HepG2 (cell line): Measurements from ENCODE around the gene WDR11. TPM values are rescaled to one million over a fixed set of nuclear protein-coding genes. Genes with fewer than 3 reads are reported as not detected.
A peak's percentile ranks its signal among the peaks of the same experiment; 100 is the strongest.

ENCODE experiments used
- ATAC-seq: fragments of 200-7000 bp; cut with Tn5 transposase; 3 replicates; pipeline ENCODE4 v1.9.1; 2020; ENCODE audit warnings: mild to moderate bottlenecking, moderate library complexity
- BruUV-seq: library from RNA; stranded (reverse); fragments of 400-500 nt; replicated peaks from 2 replicates; lab custom pipeline; 2021; lab: Mats Ljungman, UMichigan
- CTCF ChIA-PET: fragments of 300-600 bp; formaldehyde crosslinking; extraction: SDS; loops from one replicate; lab custom pipeline; 2021; ENCODE audit warnings: low total read pairs, inconsistent platforms, low intra/inter-chr PET ratio; lab: Yijun Ruan, JAX
- POLR2A ChIA-PET: fragments of 350-600 bp; sonication (Branson Sonifier 250); formaldehyde crosslinking; loops from one replicate; lab custom pipeline; 2020; ENCODE audit warnings: antibody characterized with exemption, inconsistent platforms; lab: Yijun Ruan, JAX
- DNase-seq: peaks from one replicate; pipeline ENCODE4 v3.0.0-alpha.2; 2015; ENCODE audit warnings: low spot score
- FAIRE-seq: peaks from 3 replicates; lab custom pipeline; 2011; peaks lifted over from hg19 to GRCh38; lab: Jason Lieb, UNC
- H2AFZ ChIP-seq: one replicate; pipeline ENCODE4 v1.6.1; 2011; ENCODE audit warnings: low read length, inconsistent platforms
- H3K27ac ChIP-seq: fragments of 300-600 bp; 3 replicates; pipeline ENCODE4 v1.8.0; 2011; ENCODE audit warnings: mixed run types, mild to moderate bottlenecking, mixed read lengths, low read length, inconsistent platforms; ENCODE audit not compliant: insufficient read depth; ENCODE audit errors: extremely low read length
- H3K27me3 ChIP-seq, 2 experiments: fragments of 200-600 bp in 1 of 2; 2 replicates in 1 of 2; 3 replicates in 1 of 2; pipeline versions ENCODE4 v1.6.0 to v1.8.0; 2011; ENCODE audit warnings: low read length in 2 of 2, mild to moderate bottlenecking in 2 of 2, moderate library complexity in 2 of 2, inconsistent platforms in 1 of 2; ENCODE audit not compliant: insufficient read depth in 2 of 2, control insufficient read depth in 1 of 2
- H3K36me3 ChIP-seq, 2 experiments: fragments of 200-600 bp in 1 of 2; replicated peaks in 1 of 2; 2 replicates in 1 of 2; 3 replicates in 1 of 2; pipeline versions ENCODE4 v1.5.1 to v1.8.0; 2011; ENCODE audit warnings: low read length in 2 of 2, inconsistent platforms in 1 of 2; ENCODE audit not compliant: insufficient read depth in 2 of 2, control insufficient read depth in 1 of 2
- H3K4me1 ChIP-seq: 2 replicates; pipeline ENCODE4 v1.5.1; 2012; ENCODE audit warnings: low read length, inconsistent platforms; ENCODE audit not compliant: insufficient read depth
- H3K4me2 ChIP-seq: 2 replicates; pipeline ENCODE4 v1.6.0; 2011; ENCODE audit warnings: low read depth, low read length, inconsistent platforms
- H3K4me3 ChIP-seq, 3 experiments: fragments of 200-600 bp in 1 of 3; sonication (generic), shearing (Covaris generic) in 1 of 3; replicated peaks in 1 of 3; 2 replicates each; pipeline ENCODE4 v1.5.1; 2011 to 2016; ENCODE audit warnings: low read length in 3 of 3, inconsistent platforms in 2 of 3, low read depth in 2 of 3, mild to moderate bottlenecking in 2 of 3, control low read depth in 1 of 3, mixed read lengths in 1 of 3; ENCODE audit not compliant: insufficient read depth in 1 of 3
- H3K79me2 ChIP-seq: one replicate; pipeline ENCODE4 v1.6.1; 2011; ENCODE audit warnings: low read length, inconsistent platforms; ENCODE audit not compliant: insufficient read depth
- H3K9ac ChIP-seq: 2 replicates; pipeline ENCODE4 v1.6.0; 2011; ENCODE audit warnings: mild to moderate bottlenecking, low read depth, low read length, inconsistent platforms; ENCODE audit not compliant: insufficient read depth
- H3K9me3 ChIP-seq: 2 replicates; pipeline ENCODE4 v1.5.1; 2012; ENCODE audit warnings: mild to moderate bottlenecking, low read length
- H4K20me1 ChIP-seq: 2 replicates; pipeline ENCODE4 v1.6.0; 2011; ENCODE audit warnings: inconsistent platforms, mild to moderate bottlenecking, low read length, moderate library complexity; ENCODE audit not compliant: insufficient read depth
- CENPX ChIP-seq: sonication (generic); formaldehyde crosslinking; IDR thresholded peaks from 2 replicates; pipeline ENCODE4 v1.9.0; 2021; ENCODE audit warnings: mild to moderate bottlenecking, missing genetic modification reagents, moderate library complexity
- CREB3 ChIP-seq: sonication (generic); formaldehyde crosslinking; IDR thresholded peaks from 2 replicates; pipeline ENCODE4 v1.5.0; 2020; ENCODE audit warnings: missing genetic modification reagents
- ELF1 ChIP-seq: sonication (generic); formaldehyde crosslinking; IDR thresholded peaks from 2 replicates; pipeline ENCODE4 v1.4.0; 2020; ENCODE audit warnings: missing genetic modification reagents
- ETV6 ChIP-seq: sonication (generic); formaldehyde crosslinking; conservative IDR thresholded peaks from 2 replicates; pipeline ENCODE4 v1.4.0; 2020; ENCODE audit warnings: missing genetic modification reagents
- GATA4 ChIP-seq: sonication (generic); IDR thresholded peaks from 2 replicates; pipeline ENCODE4 v1.6.1; 2016; ENCODE audit warnings: antibody characterized with exemption, low read depth, borderline replicate concordance
- RXRB ChIP-seq: IDR thresholded peaks from 2 replicates; pipeline ENCODE4 v1.6.1; 2016; ENCODE audit warnings: borderline replicate concordance, missing genetic modification reagents, missing compliant biosample characterization
- SNAI1 ChIP-seq: sonication (generic); formaldehyde crosslinking; IDR thresholded peaks from 2 replicates; pipeline ENCODE4 v1.5.0; 2020; ENCODE audit warnings: mild to moderate bottlenecking, missing genetic modification reagents, borderline replicate concordance
- SOX6 ChIP-seq, 2 experiments: fragments of 450-650 bp in 1 of 2; sonication (generic) in 1 of 2; formaldehyde crosslinking in 1 of 2; IDR thresholded peaks; 2 replicates each; pipeline versions ENCODE4 v1.4.0 to v1.6.1; 2017 to 2020; ENCODE audit warnings: antibody characterized with exemption in 1 of 2, mild to moderate bottlenecking in 1 of 2, missing genetic modification reagents in 1 of 2
- STAG1 ChIP-seq: sonication (generic); formaldehyde crosslinking; IDR thresholded peaks from 2 replicates; pipeline ENCODE4 v1.4.0; 2020; ENCODE audit warnings: missing genetic modification reagents
- ZNF143 ChIP-seq: sonication (generic); formaldehyde crosslinking; IDR thresholded peaks from 2 replicates; pipeline ENCODE4 v1.4.0; 2020; ENCODE audit warnings: missing genetic modification reagents
- ZNF597 ChIP-seq: sonication (generic); formaldehyde crosslinking; IDR thresholded peaks from 2 replicates; pipeline ENCODE4 v1.5.0; 2020; ENCODE audit warnings: missing genetic modification reagents
- WGBS: methylation state at CpG from one replicate; pipeline ENCODE4 v1.1.6; 2017; ENCODE audit warnings: low lambda C conversion rate; 5-methylcytosine and 5-hydroxymethylcytosine counted together
- in situ Hi-C: cut with HindIII; loops from 2 replicates; pipeline ENCODE4 v1.10.0; 2017; ENCODE audit warnings: low pct_unique_long_range_greater_than_20kb; ENCODE audit not compliant: extremely low pct_ligation_motif_present
- intact Hi-C: fragments of 100-400 bp; cut with micrococcal nuclease; formaldehyde crosslinking; loops from one replicate; pipeline ENCODE4 v1.10.0; 2022; ENCODE audit not compliant: unreplicated experiment
- polyA plus RNA-seq, 8 experiments: library from polyadenylated mRNA; depleted of rRNA in 3 of 8; stranded (reverse) in 7 of 8; unstranded in 1 of 8; fragments of >200 nt; fragmentation: Illumina TruSeq in 4 of 8; extraction: Trizol in 4 of 8; gene quantifications; 2 replicates each; pipeline versions ENCODE4 v1.2.1 to v1.2.3, GENCODE V29; 2011 to 2016; ENCODE audit warnings: low read depth in 4 of 8, missing spikeins in 1 of 8, mixed read lengths in 1 of 8; ENCODE audit not compliant: insufficient read depth in 1 of 8
- total RNA-seq, 5 experiments: library from RNA; depleted of rRNA; stranded (reverse); fragments of >200 nt; fragmentation: Illumina TruSeq; extraction: Trizol; gene quantifications; 2 replicates each; pipeline ENCODE4 v1.2.3, GENCODE V29; 2016; ENCODE audit warnings: low read depth in 1 of 5

The WDR11 gene
- total and polyA plus RNA-seq, 2 of the 13 experiments (the other 11 are each of a cell fraction or from before 2014, with no cell fraction given) = 38.0 to 45.2 TPM

- no peak for FAIRE-seq
- CTCF ChIA-PET = no interaction called here
- no TSS peak for BruUV-seq
Measured at GRCh38 chr10:120813085-120813484, 38.1 kb upstream of the WDR11 start.

GRCh38 chr10:120818301-120818700 lies 32.9 kb upstream of the WDR11 start:
- CTCF ChIA-PET = no interaction called here
- Histone ChIP-seq H3K9me3 (no peaks in the 10 kb centered on the region), H4K20me1 (no peaks in the 10 kb centered on the region), H3K4me3 (no peak overlapping the region), H3K27ac (no peak overlapping the region), H3K79me2 (no peaks in the 10 kb centered on the region), H3K36me3 (no peaks in the 10 kb centered on the region), H3K4me1 (no peaks in the 10 kb centered on the region), H3K4me2 (no peak overlapping the region), H2AFZ (no peak overlapping the region), H3K9ac (no peak overlapping the region), H3K27me3 (peaks cover 1 to 8% of the 10 kb centered on the region in 2 experiments; a peak in 3 of 5 replicates)
- peak; percentile 89 for ATAC-seq
- WGBS = 5% methylated on average over 4 of the region's 4 CpGs
- BruUV-seq = no TSS peak
- in situ Hi-C loops = no loop called here
- TF ChIP-seq STAG1 (CRISPR knock-in tag) = peak; percentile 4; the same call in 1 of the 2 replicates
- no peak for TF ChIP-seq CREB3
- no peak for TF ChIP-seq CENPX
- no peak for DNase-seq
- intact Hi-C loops = no loop called here
- FAIRE-seq = no peak
- POLR2A ChIA-PET = no interaction called here

More at GRCh38 chr10:120813085-120813484, 38.1 kb upstream of the WDR11 start:
- no peaks in the 10 kb centered on the region for H3K4me1 ChIP-seq
- H3K36me3 ChIP-seq = no peaks in the 10 kb centered on the region
- DNase-seq (no peak), ATAC-seq (no peak)
- no peaks in the 10 kb centered on the region for H3K79me2 ChIP-seq
- no peaks in the 10 kb centered on the region for H3K9me3 ChIP-seq
- intact Hi-C loops = no loop called here
- in situ Hi-C loops = no loop called here
- no peak for TF ChIP-seq SNAI1
- no peak for TF ChIP-seq ETV6
- no peak for TF ChIP-seq RXRB (CRISPR knock-in tag)
- no peak for TF ChIP-seq SOX6 (IDR thresholded peaks at IDR 0.05)
- TF ChIP-seq SOX6 (CRISPR knock-in tag; IDR thresholded peaks at IDR 0.05) = no peak
- no peak for TF ChIP-seq ZNF143 (CRISPR knock-in tag)
- no peak for TF ChIP-seq ZNF597 (CRISPR knock-in tag)
- TF ChIP-seq ELF1 (CRISPR knock-in tag) = no peak
- TF ChIP-seq GATA4 = no peak
- POLR2A ChIA-PET = no interaction called here
- H2AFZ ChIP-seq = no peak overlapping the region
- WGBS = 1% methylated on average over 6 of the region's 6 CpGs
- H3K4me2 ChIP-seq = no peak overlapping the region
- H3K27me3 ChIP-seq = peaks cover 1 to 12% of the 10 kb centered on the region in 2 experiments; a peak in 2 of 5 replicates
- H3K27ac ChIP-seq = no peak overlapping the region
- no peak overlapping the region for H3K9ac ChIP-seq
- no peak overlapping the region for H3K4me3 ChIP-seq
- no peaks in the 10 kb centered on the region for H4K20me1 ChIP-seq
